Stomach (tissue), 4 donors: Measurements from ENCODE around the gene ANTXRL.
"Not testable (repeated sequence)": the region's sequence is repeated elsewhere in the genome, so short reads cannot be mapped to it uniquely, and the experiment has no call there.

Experiments
- CTCF ChIP-seq, 7 experiments: fragments of 450-650 bp in 4 of 7; fragments of 200-600 bp in 3 of 7; sonication (generic) in 3 of 7; IDR thresholded peaks; one replicate each; pipeline ENCODE4 v1.5.1; 2016 to 2019; ENCODE audit warnings: antibody characterized with exemption in 7 of 7, control low read depth in 2 of 7, mild to moderate bottlenecking in 1 of 7
- EP300 ChIP-seq: sonication (generic); formaldehyde crosslinking; IDR thresholded peaks from one replicate; pipeline ENCODE4 v1.6.1; 2017; ENCODE audit warnings: antibody characterized with exemption
- POLR2AphosphoS5 ChIP-seq, 3 donors: sonication (generic); formaldehyde crosslinking; IDR thresholded peaks; one replicate each; pipeline ENCODE4 v1.6.1; 2016; ENCODE audit warnings: antibody characterized with exemption in 3 of 3

DNA sequence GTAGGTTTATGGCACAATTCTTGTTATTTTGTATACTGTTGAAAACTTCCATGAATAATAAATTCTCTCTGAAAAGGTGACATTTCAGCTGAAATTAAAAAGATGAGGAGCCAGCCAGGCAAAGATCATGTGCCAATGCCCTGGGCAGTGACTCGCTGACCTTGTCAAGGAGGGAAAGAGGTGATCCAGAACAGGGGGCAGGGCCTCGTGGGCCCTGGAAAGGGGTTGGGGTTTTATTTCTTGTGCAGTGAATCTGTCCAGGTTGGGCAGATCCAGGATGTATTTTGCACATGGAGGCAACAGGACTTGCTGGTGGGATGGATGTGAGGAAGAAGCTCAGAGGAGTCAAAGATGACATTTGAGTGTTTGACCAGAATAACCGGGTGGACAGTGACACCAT lies 31.6 kb upstream of the ANTXRL start:
- not testable (repeated sequence) for TF ChIP-seq CTCF (IDR thresholded peaks at IDR 0.05); EP300; POLR2AphosphoS5 (IDR thresholded peaks at IDR 0.05)
